HG03442 (cell line): ENCODE results near the gene AP4S1.

Experiments used
- ATAC-seq: cut with Tn5 transposase; IDR thresholded peaks from one replicate; pipeline ENCODE4 v1.9.1; 2021; ENCODE audit warnings: mild to moderate bottlenecking, moderate library complexity; ENCODE audit not compliant: unreplicated experiment

Gene AP4S1

GRCh38 chr14:31128601-31129526, 103.4 kb downstream of the AP4S1 start:
- ATAC-seq: no peak

GRCh38 chr14:31133133-31133532, 107.7 kb downstream of the AP4S1 start:
- ATAC-seq: no peak

- no peak for ATAC-seq
Measured at GRCh38 chr14:31137214-31137889, 111.9 kb downstream of the AP4S1 start.

GRCh38 chr14:31138301-31138700, 112.9 kb downstream of the AP4S1 start:
- ATAC-seq: no peak

- no peak for ATAC-seq
Measured at GRCh38 chr14:31139301-31139847, 113.9 kb downstream of the AP4S1 start.

GRCh38 chr14:31142455-31143087, 117.1 kb downstream of the AP4S1 start:
- no peak for ATAC-seq
